Activated naive CD8-positive, alpha-beta T cell treated with anti-CD3 and anti-CD28 coated beads, Interleukin-2, amount 10 ng/mL, durations not matched to agents 7 days and 5 days (primary cell): Measurements from ENCODE around the gene STK31. TPM values are rescaled to one million over a fixed set of nuclear protein-coding genes. Genes with fewer than 3 reads are reported as not detected.
"Not testable (repeated sequence)": the region's sequence is repeated elsewhere in the genome, so short reads cannot be mapped to it uniquely, and the experiment has no call there.

Experiments
- ATAC-seq: fragments of 150-1000 bp; cut with Tn5 transposase; one replicate; pipeline ENCODE4 v1.10.0; 2021; ENCODE audit warnings: low read depth, moderate library complexity
- POLR2A ChIA-PET: fragments of 350-600 bp; sonication (Branson Sonifier 250); formaldehyde crosslinking; loops from one replicate; lab custom pipeline; 2021; ENCODE audit warnings: antibody characterized with exemption; lab: Charles Lee
- DNase-seq: peaks from one replicate; pipeline ENCODE4 v3.0.0; 2021
- H3K27ac Mint-ChIP-seq: one replicate; pipeline ENCODE4 v1.8.0; 2022; ENCODE audit warnings: mild to moderate bottlenecking, mixed read lengths
- H3K27me3 Mint-ChIP-seq: one replicate; pipeline ENCODE4 v1.8.0; 2022; ENCODE audit warnings: mild to moderate bottlenecking, moderate library complexity, mixed read lengths
- H3K36me3 Mint-ChIP-seq: one replicate; pipeline ENCODE4 v1.8.0; 2021; ENCODE audit warnings: mild to moderate bottlenecking, mixed read lengths
- H3K4me1 Mint-ChIP-seq: one replicate; pipeline ENCODE4 v1.8.0; 2021; ENCODE audit warnings: mixed read lengths
- H3K4me3 Mint-ChIP-seq: one replicate; pipeline ENCODE4 v1.8.0; 2022; ENCODE audit warnings: mild to moderate bottlenecking, moderate library complexity, mixed read lengths
- H3K9me3 Mint-ChIP-seq: one replicate; pipeline ENCODE4 v1.8.0; 2021; ENCODE audit warnings: mixed read lengths
- total RNA-seq, 2 experiments: library from RNA; stranded (reverse); gene quantifications; one replicate each; pipeline ENCODE4 v1.2.3, GENCODE V29; 2021

The STK31 gene
- total RNA-seq, 2 experiments from 2014 or later = 0.48 to 0.80 TPM

- no peak overlapping the region for H3K4me3 Mint-ChIP-seq
- no peak for ATAC-seq
Measured at GRCh38 chr7:23863209-23863787, 153.3 kb downstream of the STK31 start.

GRCh38 chr7:23864973-23865372 lies 155.0 kb downstream of the STK31 start:
- POLR2A ChIA-PET = no interaction called here
- ATAC-seq (no peak), DNase-seq (no peak)
- Mint-ChIP-seq H3K27ac (no peak overlapping the region), H3K36me3 (peaks cover 1% of the 10 kb centered on the region), H3K9me3 (peaks cover 3% of the 10 kb centered on the region), H3K4me3 (no peak overlapping the region), H3K4me1 (no peaks in the 10 kb centered on the region), H3K27me3 (peaks cover 36% of the 10 kb centered on the region)

More at GRCh38 chr7:23863209-23863787, 153.3 kb downstream of the STK31 start:
- Mint-ChIP-seq H3K27me3 (peaks cover 31% of the 10 kb centered on the region), H3K9me3 (peaks cover 1% of the 10 kb centered on the region), H3K4me1 (no peaks in the 10 kb centered on the region), H3K36me3 (no peaks in the 10 kb centered on the region), H3K27ac (no peak overlapping the region)
- no peak for DNase-seq
- POLR2A ChIA-PET = no interaction called here

GRCh38 chr7:23873306-23873705 lies 163.3 kb downstream of the STK31 start:
- Mint-ChIP-seq H3K27ac (no peak overlapping the region), H3K4me3 (no peak overlapping the region), H3K27me3 (peaks cover 13% of the 10 kb centered on the region), H3K9me3 (peaks cover 2% of the 10 kb centered on the region), H3K36me3 (peaks cover 1% of the 10 kb centered on the region), H3K4me1 (no peaks in the 10 kb centered on the region)
- ATAC-seq (no peak), DNase-seq (no peak)
- POLR2A ChIA-PET = no interaction called here

GRCh38 chr7:23876526-23876925 lies 166.5 kb downstream of the STK31 start:
- H3K4me3 Mint-ChIP-seq, H3K36me3 Mint-ChIP-seq, DNase-seq, POLR2A ChIA-PET, H3K9me3 Mint-ChIP-seq, ATAC-seq, H3K27me3 Mint-ChIP-seq, H3K27ac Mint-ChIP-seq, H3K4me1 Mint-ChIP-seq: not testable (repeated sequence)

Other genes with a start within 250 kb of the STK31 start
- gene IGF2BP3, start 239.7 kb upstream of the STK31 start, total RNA-seq = under 1 TPM; 0.37 to 0.94 TPM
- gene TRA2A, start 178.2 kb upstream of the STK31 start, total RNA-seq = 100 to 1,000 TPM; 119 to 130 TPM
- gene CCDC126, start 112.8 kb upstream of the STK31 start, total RNA-seq = 10 to 100 TPM in 1 of 2 experiments, 1 to 10 TPM in 1; 10.0 to 11.8 TPM
- 1 to 10 TPM; 5.8 to 6.2 TPM for gene FAM221A, start 30.0 kb upstream of the STK31 start, total RNA-seq